Natural killer cell treated with Interleukin-12 subunit alpha and Interleukin-12 subunit beta and Interleukin-15 and Interleukin-18, amount 100 ng/mL, for 72 hours (primary cell): ENCODE measurements around the gene NCAPD2. TPM values are rescaled to one million over a fixed set of nuclear protein-coding genes. Genes with fewer than 3 reads are reported as not detected.

ENCODE experiments used
- ATAC-seq, 2 donors: fragments of 150-1000 bp; cut with Tn5 transposase in 1 of 2; sonication (Bioruptor Pico), chemical (Tn5 transposase) in 1 of 2; 2 replicates each; pipeline ENCODE4 v1.10.0; 2021
- DNase-seq: peaks from one replicate; pipeline ENCODE4 v3.0.0; 2022; ENCODE audit warnings: low spot score
- H3K27ac Mint-ChIP-seq, 2 donors: 1 replicate in 1 of 2; 2 replicates in 1 of 2; pipeline ENCODE4 v1.8.0; 2022; ENCODE audit warnings: mixed read lengths in 2 of 2, mild to moderate bottlenecking in 1 of 2, moderate library complexity in 1 of 2
- H3K27me3 Mint-ChIP-seq, 2 donors: 1 replicate in 1 of 2; 2 replicates in 1 of 2; pipeline ENCODE4 v1.8.0; 2022; ENCODE audit warnings: mixed read lengths in 2 of 2
- H3K36me3 Mint-ChIP-seq: one replicate; pipeline ENCODE4 v1.8.0; 2022; ENCODE audit warnings: mixed read lengths
- H3K4me1 Mint-ChIP-seq, 2 donors: 1 replicate in 1 of 2; 2 replicates in 1 of 2; pipeline ENCODE4 v1.8.0; 2022; ENCODE audit warnings: low read depth in 2 of 2, mixed read lengths in 2 of 2, mild to moderate bottlenecking in 1 of 2
- H3K4me3 Mint-ChIP-seq: one replicate; pipeline ENCODE4 v1.8.0; 2022; ENCODE audit warnings: mixed read lengths
- H3K9me3 Mint-ChIP-seq: 2 replicates; pipeline ENCODE4 v1.8.0; 2022; ENCODE audit warnings: mixed read lengths
- total RNA-seq, 2 donors: library from RNA; stranded (reverse); gene quantifications; one replicate each; pipeline ENCODE4 v1.2.3, GENCODE V29; 2022

NCAPD2 gene, protein sequence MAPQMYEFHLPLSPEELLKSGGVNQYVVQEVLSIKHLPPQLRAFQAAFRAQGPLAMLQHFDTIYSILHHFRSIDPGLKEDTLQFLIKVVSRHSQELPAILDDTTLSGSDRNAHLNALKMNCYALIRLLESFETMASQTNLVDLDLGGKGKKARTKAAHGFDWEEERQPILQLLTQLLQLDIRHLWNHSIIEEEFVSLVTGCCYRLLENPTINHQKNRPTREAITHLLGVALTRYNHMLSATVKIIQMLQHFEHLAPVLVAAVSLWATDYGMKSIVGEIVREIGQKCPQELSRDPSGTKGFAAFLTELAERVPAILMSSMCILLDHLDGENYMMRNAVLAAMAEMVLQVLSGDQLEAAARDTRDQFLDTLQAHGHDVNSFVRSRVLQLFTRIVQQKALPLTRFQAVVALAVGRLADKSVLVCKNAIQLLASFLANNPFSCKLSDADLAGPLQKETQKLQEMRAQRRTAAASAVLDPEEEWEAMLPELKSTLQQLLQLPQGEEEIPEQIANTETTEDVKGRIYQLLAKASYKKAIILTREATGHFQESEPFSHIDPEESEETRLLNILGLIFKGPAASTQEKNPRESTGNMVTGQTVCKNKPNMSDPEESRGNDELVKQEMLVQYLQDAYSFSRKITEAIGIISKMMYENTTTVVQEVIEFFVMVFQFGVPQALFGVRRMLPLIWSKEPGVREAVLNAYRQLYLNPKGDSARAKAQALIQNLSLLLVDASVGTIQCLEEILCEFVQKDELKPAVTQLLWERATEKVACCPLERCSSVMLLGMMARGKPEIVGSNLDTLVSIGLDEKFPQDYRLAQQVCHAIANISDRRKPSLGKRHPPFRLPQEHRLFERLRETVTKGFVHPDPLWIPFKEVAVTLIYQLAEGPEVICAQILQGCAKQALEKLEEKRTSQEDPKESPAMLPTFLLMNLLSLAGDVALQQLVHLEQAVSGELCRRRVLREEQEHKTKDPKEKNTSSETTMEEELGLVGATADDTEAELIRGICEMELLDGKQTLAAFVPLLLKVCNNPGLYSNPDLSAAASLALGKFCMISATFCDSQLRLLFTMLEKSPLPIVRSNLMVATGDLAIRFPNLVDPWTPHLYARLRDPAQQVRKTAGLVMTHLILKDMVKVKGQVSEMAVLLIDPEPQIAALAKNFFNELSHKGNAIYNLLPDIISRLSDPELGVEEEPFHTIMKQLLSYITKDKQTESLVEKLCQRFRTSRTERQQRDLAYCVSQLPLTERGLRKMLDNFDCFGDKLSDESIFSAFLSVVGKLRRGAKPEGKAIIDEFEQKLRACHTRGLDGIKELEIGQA (N-terminal part only)
- 100 to 1,000 TPM in 1 of 2 donors, 10 to 100 TPM in 1; 73.4 to 131 TPM for total RNA-seq

DNA sequence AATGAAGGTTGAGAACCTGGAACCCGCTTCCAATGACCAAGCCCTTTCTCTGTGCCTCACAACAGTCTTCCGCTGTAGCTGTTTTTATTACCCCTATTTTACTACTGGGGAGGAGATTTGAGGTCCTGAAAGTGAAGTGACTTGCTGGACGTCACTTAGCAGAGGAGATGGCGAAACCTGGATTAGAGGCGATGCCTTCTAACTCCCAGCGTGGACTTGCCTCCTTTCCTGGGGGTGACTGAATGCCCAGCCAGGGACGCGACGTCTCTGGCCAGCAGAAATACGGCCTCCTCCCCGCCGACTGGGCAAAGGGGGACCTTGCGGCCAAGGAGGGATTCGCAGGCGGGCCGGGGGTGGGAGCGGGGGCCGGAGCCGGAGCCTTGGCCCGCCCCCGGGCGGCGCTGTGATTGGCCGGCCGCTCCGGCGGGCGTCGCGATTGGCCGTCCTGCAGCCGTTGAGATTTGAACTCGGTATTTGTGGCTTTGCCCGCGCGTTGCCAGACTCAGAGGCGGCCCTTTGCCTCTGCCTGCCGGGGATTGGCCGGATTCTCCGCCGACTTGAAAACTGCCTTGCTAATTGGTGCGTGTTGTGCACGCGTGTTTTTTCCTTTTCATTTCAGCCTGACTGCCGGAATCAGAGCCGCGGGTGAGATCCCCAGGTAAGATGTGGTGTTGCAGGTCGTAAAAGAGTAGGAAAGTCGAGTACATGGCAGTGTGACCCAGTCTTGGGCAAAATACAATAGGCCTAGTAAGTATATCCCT is at the start of gene NCAPD2:
TSS of gene NCAPD2 (plus strand) at position 606 of the 761 bp plus-strand sequence. CDS start 997 bp downstream, outside the sequence.
- no peaks in the 10 kb centered on the region for H3K9me3 Mint-ChIP-seq
- H3K36me3 Mint-ChIP-seq = peaks cover 15% of the 10 kb centered on the region
- peaks cover 31 to 33% of the 10 kb centered on the region in 2 donors for H3K4me1 Mint-ChIP-seq
- DNase-seq = peak; percentile 96
- H3K27ac Mint-ChIP-seq = peak within 1 kb of the TSS; percentile 98 to 99
- no peaks in the 10 kb centered on the region for H3K27me3 Mint-ChIP-seq
- ATAC-seq = peak; percentile 94 to 95
- peak within 1 kb of the TSS; percentile 97 for H3K4me3 Mint-ChIP-seq

GRCh38 chr12:6444704-6445688 is 48.9 kb upstream of the NCAPD2 start, which contains the start of gene CD27:
CD27 (plus strand) TSS chr12:6444955; CDS start chr12:6445096, 141 bp downstream.
- no peak for DNase-seq

DNA sequence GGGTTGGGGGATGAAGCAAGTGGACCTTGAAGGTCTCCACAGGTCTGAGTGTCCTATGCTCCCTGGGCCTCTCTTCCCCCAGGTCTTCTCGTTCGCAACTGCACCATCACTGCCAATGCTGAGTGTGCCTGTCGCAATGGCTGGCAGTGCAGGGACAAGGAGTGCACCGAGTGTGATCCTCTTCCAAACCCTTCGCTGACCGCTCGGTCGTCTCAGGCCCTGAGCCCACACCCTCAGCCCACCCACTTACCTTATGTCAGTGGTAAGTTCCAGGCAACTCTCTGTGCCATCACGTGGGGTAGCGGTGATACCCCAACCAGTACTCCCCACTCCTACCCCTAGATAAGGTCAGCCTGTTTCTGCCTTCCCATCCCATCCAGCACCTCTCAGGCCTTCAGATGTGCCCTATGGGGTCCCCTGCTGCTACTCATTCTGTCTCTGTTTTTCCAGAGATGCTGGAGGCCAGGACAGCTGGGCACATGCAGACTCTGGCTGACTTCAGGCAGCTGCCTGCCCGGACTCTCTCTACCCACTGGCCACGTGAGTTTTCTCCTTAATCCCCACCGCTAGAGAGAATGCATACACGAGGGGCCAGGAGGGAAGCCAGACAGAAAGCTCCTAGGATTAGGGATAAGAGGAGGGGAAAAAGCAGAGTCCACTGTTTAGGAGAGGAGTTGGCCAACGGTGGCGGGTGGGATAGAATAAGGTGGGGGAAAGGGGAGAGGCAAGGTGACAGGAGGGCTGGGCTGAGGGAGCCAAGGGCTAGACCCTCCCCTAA is 43.6 kb upstream of the NCAPD2 start:
- Mint-ChIP-seq H3K27ac (peak overlapping the region; percentile 100), H3K36me3 (peaks cover 10% of the 10 kb centered on the region), H3K9me3 (no peaks in the 10 kb centered on the region), H3K27me3 (no peaks in the 10 kb centered on the region), H3K4me3 (peak overlapping the region; percentile 100), H3K4me1 (peaks cover 34 to 38% of the 10 kb centered on the region in 2 donors)
- DNase-seq (no peak), ATAC-seq (no peak)

More at GRCh38 chr12:6444704-6445688, 48.9 kb upstream of the NCAPD2 start, which contains the start of gene CD27:
- H3K36me3 Mint-ChIP-seq = no peaks in the 10 kb centered on the region
- peaks cover 10 to 18% of the 10 kb centered on the region in 2 donors for H3K4me1 Mint-ChIP-seq
- H3K9me3 Mint-ChIP-seq = no peaks in the 10 kb centered on the region
- H3K27ac Mint-ChIP-seq = peak within 1 kb of the TSS; percentile 68 to 82
- H3K27me3 Mint-ChIP-seq = no peaks in the 10 kb centered on the region
- no peak for ATAC-seq
- H3K4me3 Mint-ChIP-seq = peak within 1 kb of the TSS; percentile 58

DNA sequence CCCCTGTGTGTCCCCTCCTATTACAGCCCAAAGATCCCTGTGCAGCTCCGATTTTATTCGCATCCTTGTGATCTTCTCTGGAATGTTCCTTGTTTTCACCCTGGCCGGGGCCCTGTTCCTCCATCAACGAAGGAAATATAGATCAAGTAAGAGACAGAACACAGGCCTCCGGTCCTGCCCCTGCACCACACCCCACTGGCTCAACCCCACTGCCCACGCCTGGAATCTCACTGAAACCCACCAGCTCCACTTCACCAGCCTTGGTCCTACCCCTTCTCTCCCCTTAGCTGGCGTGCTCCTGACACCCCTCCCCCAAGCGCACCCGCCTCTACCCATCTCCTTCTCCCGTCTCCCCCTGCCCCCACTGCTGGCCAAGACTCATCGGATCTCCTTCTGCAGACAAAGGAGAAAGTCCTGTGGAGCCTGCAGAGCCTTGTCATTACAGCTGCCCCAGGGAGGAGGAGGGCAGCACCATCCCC is 43.0 kb upstream of the NCAPD2 start:
- Mint-ChIP-seq H3K4me3 (peak overlapping the region; percentile 100), H3K27me3 (no peaks in the 10 kb centered on the region), H3K4me1 (peaks cover 34 to 38% of the 10 kb centered on the region in 2 donors), H3K27ac (peak overlapping the region; percentile 100), H3K9me3 (no peaks in the 10 kb centered on the region), H3K36me3 (peaks cover 11% of the 10 kb centered on the region)
- DNase-seq (no peak), ATAC-seq (peak; percentile 1 to 9)

DNA sequence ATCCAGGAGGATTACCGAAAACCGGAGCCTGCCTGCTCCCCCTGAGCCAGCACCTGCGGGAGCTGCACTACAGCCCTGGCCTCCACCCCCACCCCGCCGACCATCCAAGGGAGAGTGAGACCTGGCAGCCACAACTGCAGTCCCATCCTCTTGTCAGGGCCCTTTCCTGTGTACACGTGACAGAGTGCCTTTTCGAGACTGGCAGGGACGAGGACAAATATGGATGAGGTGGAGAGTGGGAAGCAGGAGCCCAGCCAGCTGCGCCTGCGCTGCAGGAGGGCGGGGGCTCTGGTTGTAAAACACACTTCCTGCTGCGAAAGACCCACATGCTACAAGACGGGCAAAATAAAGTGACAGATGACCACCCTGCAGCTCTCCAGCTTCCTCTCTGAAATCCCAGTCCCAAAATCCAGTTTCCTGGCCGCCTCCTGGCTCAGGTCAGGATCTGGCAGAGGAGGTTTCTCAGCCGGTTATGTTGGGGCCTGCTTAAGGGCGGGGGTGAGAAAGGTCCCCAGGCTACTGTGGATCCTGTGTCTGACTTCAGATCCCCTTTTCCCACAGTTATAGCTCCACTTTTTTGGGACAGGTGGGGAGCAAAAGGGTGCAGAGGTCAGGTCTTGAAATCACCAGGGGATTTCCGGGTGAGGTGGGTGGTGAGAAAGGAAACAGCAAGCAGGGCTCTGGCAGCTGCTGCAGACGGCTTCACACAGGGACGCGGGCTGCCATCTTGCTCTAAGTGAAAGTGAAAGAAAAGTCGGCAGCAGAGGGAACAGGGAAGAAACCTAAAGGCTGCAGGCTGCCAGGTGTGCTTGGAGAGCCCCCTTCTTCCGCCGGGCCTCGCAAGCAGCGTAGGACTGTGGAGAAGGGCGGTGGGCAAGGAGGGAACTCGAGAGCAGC is 42.3 kb upstream of the NCAPD2 start, which contains the start of gene TAPBPL:
TSS of gene TAPBPL (plus strand) at position 695 of the 897 bp plus-strand sequence. CDS start 207 bp downstream, outside the sequence.
- no peaks in the 10 kb centered on the region for H3K9me3 Mint-ChIP-seq
- H3K36me3 Mint-ChIP-seq = peaks cover 11% of the 10 kb centered on the region
- ATAC-seq (peak; percentile 91 to 95), DNase-seq (peak; percentile 91)
- peak within 1 kb of the TSS; percentile 100 for H3K4me3 Mint-ChIP-seq
- H3K27ac Mint-ChIP-seq = peak within 1 kb of the TSS; percentile 100
- H3K27me3 Mint-ChIP-seq = no peaks in the 10 kb centered on the region
- peaks cover 34 to 38% of the 10 kb centered on the region in 2 donors for H3K4me1 Mint-ChIP-seq

DNA sequence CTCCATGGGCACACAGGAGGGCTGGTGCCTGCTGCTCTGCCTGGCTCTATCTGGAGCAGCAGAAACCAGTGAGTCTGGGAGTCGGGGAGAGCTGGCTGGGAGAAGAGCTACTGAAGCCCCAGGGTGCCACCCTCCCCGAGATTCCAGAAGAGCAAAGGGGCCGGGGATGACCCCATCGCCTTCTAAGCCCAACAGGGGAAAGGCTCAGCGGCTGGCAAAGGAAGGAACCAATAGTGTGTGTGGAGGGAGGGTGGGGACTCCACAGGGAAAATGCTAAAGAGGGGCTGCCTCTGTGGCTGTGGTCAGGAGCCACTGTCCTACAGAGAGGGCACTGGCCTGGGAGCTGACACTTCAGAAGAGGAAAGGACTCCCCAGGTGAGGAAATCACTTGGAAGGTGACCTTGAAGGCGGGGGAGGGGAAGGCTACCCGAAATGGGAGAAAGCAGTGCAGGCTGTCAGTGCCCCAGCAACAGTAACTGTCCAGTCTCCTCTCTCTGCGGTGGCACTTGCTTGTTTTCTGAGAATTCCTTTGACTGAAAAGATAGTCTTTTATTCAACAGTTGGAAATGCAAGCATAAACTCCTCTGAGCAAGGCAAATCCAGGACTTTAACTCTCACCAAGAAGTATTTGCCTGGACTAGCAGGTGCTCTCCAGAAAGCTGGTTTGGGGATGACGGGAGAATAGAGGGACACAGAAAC is 41.5 kb upstream of the NCAPD2 start:
- peak overlapping the region; percentile 100 for H3K27ac Mint-ChIP-seq
- H3K9me3 Mint-ChIP-seq = no peaks in the 10 kb centered on the region
- peak; percentile 3 to 31 for ATAC-seq
- no peaks in the 10 kb centered on the region for H3K27me3 Mint-ChIP-seq
- no peak for DNase-seq
- peaks cover 34 to 38% of the 10 kb centered on the region in 2 donors for H3K4me1 Mint-ChIP-seq
- peak overlapping the region; percentile 100 for H3K4me3 Mint-ChIP-seq
- peaks cover 11% of the 10 kb centered on the region for H3K36me3 Mint-ChIP-seq

GRCh38 chr12:6452944-6453630 is 40.8 kb upstream of the NCAPD2 start:
- H3K36me3 Mint-ChIP-seq = peaks cover 11% of the 10 kb centered on the region
- ATAC-seq (peak in 1 of 2 donors; percentile 58), DNase-seq (no peak)
- H3K27me3 Mint-ChIP-seq = no peaks in the 10 kb centered on the region
- peaks cover 31 to 38% of the 10 kb centered on the region in 2 donors for H3K4me1 Mint-ChIP-seq
- peak overlapping the region; percentile 100 for H3K27ac Mint-ChIP-seq
- H3K4me3 Mint-ChIP-seq = peak overlapping the region; percentile 100
- H3K9me3 Mint-ChIP-seq = no peaks in the 10 kb centered on the region

- DNase-seq (no peak), ATAC-seq (no peak)
- no peaks in the 10 kb centered on the region for H3K27me3 Mint-ChIP-seq
- no peaks in the 10 kb centered on the region for H3K9me3 Mint-ChIP-seq
- H3K4me1 Mint-ChIP-seq = peaks cover 40 to 50% of the 10 kb centered on the region in 2 donors
- no peak overlapping the region for H3K4me3 Mint-ChIP-seq
- peak overlapping the region; percentile 19 to 59 for H3K27ac Mint-ChIP-seq
- H3K36me3 Mint-ChIP-seq = peaks cover 38% of the 10 kb centered on the region
Observed at GRCh38 chr12:6457220-6457945, 36.5 kb upstream of the NCAPD2 start.
